ENCODE measurements around the gene EIF3J.

DNA sequence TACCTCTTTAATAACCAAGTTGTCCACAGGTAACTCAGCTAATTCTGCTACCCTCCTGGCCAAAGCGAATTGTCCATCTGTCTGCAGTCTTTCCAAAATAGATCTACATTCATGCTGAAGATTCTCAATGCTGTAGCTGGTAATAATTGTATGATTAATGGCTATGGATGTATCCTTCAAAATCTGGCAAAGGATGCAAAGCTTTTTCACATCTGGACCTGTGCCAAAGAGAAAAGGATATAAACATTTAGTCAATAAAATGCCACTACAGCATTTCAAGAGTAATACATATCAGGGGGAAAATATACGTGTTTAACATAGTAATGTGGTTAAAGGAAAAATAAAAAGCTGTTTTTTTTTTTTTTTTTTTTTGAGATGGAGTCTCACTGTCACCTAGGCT is 48.7 kb downstream of the EIF3J start:
- TF ChIP-seq, protein P1, sequence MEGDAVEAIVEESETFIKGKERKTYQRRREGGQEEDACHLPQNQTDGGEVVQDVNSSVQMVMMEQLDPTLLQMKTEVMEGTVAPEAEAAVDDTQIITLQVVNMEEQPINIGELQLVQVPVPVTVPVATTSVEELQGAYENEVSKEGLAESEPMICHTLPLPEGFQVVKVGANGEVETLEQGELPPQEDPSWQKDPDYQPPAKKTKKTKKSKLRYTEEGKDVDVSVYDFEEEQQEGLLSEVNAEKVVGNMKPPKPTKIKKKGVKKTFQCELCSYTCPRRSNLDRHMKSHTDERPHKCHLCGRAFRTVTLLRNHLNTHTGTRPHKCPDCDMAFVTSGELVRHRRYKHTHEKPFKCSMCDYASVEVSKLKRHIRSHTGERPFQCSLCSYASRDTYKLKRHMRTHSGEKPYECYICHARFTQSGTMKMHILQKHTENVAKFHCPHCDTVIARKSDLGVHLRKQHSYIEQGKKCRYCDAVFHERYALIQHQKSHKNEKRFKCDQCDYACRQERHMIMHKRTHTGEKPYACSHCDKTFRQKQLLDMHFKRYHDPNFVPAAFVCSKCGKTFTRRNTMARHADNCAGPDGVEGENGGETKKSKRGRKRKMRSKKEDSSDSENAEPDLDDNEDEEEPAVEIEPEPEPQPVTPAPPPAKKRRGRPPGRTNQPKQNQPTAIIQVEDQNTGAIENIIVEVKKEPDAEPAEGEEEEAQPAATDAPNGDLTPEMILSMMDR (IDR thresholded peaks at IDR 0.05): no peak
- TF ChIP-seq POLR2A (IDR thresholded peaks at IDR 0.05) (no peak), POLR2AphosphoS5 (IDR thresholded peaks at IDR 0.05) (no peak), EP300 (IDR thresholded peaks at IDR 0.05) (no peak)
